Esophagus squamous epithelium (tissue), 5 donors: Measurements from ENCODE around the gene ABHD1. TPM values are rescaled to one million over a fixed set of nuclear protein-coding genes. Genes with fewer than 3 reads are reported as not detected.

Source experiments
- DNase-seq: peaks from one replicate; lab custom pipeline; 2025; lab: John Stamatoyannopoulos, UW
- H3K27ac ChIP-seq, 4 donors: fragments of 200-600 bp; sonication (generic); one replicate each; pipeline ENCODE4 v1.5.1; 2016 to 2019; ENCODE audit warnings: mild to moderate bottlenecking in 1 of 4
- H3K27me3 ChIP-seq, 4 donors: fragments of 200-600 bp; sonication (generic); 1 replicate in 3 of 4; 2 replicates in 1 of 4; pipeline versions ENCODE4 v1.5.1 to v1.6.0; 2017 to 2021; ENCODE audit warnings: antibody characterized with exemption in 1 of 4
- H3K36me3 ChIP-seq, 3 donors: fragments of 200-600 bp; sonication (generic); one replicate each; pipeline ENCODE4 v1.5.1; 2016 to 2019
- H3K4me1 ChIP-seq, 3 donors: fragments of 200-600 bp; sonication (generic); one replicate each; pipeline ENCODE4 v1.5.1; 2017 to 2019
- H3K4me3 ChIP-seq, 4 donors: fragments of 200-600 bp; sonication (generic); 1 replicate in 3 of 4; 2 replicates in 1 of 4; pipeline ENCODE4 v1.5.1; 2016 to 2019; ENCODE audit warnings: mild to moderate bottlenecking in 2 of 4, moderate library complexity in 1 of 4
- H3K9me3 ChIP-seq, 3 donors: fragments of 200-600 bp; sonication (generic); one replicate each; pipeline ENCODE4 v1.5.1; 2016 to 2019
- POLR2A ChIP-seq, 4 donors: fragments of 450-650 bp; IDR thresholded peaks; one replicate each; pipeline ENCODE4 v1.6.1; 2017; ENCODE audit warnings: antibody characterized with exemption in 4 of 4, mild to moderate bottlenecking in 4 of 4, moderate library complexity in 3 of 4
- WGBS, 2 donors: methylation state at CpG; one replicate each; pipeline ENCODE4 v1.1.5; 2018; 5-methylcytosine and 5-hydroxymethylcytosine counted together
- intact Hi-C: fragments of 100-400 bp; cut with DNase I; formaldehyde crosslinking; loops from one replicate; pipeline ENCODE4 v1.15.0; 2022
- total RNA-seq, 4 donors: library from RNA; depleted of rRNA; stranded (reverse); fragments of >200 nt; gene quantifications; one replicate each; pipeline ENCODE4 v1.1.0, GENCODE V29; 2016
- TF ChIP-seq, protein P1 (sequence below), 6 experiments: fragments of 450-650 bp in 4 of 6; fragments of 200-600 bp in 2 of 6; sonication (generic) in 2 of 6; IDR thresholded peaks; one replicate each; pipeline ENCODE4 v1.5.1; 2016 to 2019; ENCODE audit warnings: antibody characterized with exemption in 6 of 6, mild to moderate bottlenecking in 4 of 6, moderate library complexity in 4 of 6
- donor health status: DM: yes; HTN: yes; CAD: no.

ABHD1 gene
- total RNA-seq, 4 donors from 2014 or later: not detected

DNA sequence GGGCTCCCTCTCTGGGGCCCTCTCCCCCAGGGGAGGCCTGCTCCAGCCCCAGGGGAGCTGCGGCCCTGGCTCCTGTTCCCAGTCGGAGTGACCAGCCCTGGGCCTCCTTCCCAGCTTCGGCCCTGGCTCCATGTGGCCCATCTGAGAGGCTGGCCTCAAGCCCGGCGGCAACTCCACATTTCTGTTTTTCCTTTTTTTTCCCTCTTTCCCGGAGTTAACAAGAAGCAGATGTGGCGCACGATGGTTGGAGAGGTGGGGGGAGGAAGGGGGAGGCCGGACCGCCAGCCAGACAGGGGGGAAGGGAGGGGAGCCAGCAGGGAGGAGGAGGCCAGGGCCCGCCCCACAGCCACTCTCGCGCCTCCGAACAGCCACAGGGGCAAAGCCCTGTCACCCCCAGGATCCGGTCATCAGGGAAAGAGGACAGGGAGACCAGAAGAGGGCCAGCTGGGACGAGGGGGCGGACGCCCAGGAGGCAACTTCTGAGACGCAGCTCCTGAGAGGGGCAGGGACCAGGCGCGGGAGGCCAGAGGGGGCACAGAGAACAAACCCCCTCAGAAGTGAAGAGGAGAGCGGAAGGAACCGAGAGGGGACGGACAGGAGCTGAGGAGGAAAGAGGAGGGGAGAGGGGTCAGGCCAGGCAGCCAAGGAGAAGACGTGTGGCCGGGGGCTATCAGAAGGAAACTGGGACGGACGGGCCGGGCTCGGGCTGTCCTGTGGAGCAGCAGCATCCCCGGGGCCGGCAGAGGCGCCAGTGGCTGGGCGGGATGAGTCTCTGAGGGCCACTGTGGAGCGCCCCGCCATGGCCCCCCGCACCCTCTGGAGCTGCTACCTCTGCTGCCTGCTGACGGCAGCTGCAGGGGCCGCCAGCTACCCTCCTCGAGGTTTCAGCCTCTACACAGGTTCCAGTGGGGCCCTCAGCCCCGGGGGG, 45.1 kb upstream of the ABHD1 start, which contains the start of gene EMILIN1:
Gene EMILIN1, plus strand, starts transcription at position 349 of the 928 bp plus-strand sequence. Its CDS starts 451 bp downstream, at position 800.
- Histone ChIP-seq H3K36me3 (no peaks in the 10 kb centered on the region), H3K4me3 (peak within 1 kb of the TSS; percentile 28 to 63 (median 48)), H3K9me3 (no peaks in the 10 kb centered on the region), H3K27me3 (no peaks in the 10 kb centered on the region), H3K27ac (peak within 1 kb of the TSS; percentile 71 to 98 (median 84)), H3K4me1 (peaks cover 21 to 91% (median 37%) of the 10 kb centered on the region in 3 donors)
- WGBS, 2 donors: 40 to 57% methylated on average over 17 to 23 of the region's 41 CpGs
- no peak for DNase-seq
- intact Hi-C loops: no loop called here
- TF ChIP-seq POLR2A (IDR thresholded peaks at IDR 0.05): peak in 2 of 4 donors; percentile 13 to 41
- TF ChIP-seq, protein P1, sequence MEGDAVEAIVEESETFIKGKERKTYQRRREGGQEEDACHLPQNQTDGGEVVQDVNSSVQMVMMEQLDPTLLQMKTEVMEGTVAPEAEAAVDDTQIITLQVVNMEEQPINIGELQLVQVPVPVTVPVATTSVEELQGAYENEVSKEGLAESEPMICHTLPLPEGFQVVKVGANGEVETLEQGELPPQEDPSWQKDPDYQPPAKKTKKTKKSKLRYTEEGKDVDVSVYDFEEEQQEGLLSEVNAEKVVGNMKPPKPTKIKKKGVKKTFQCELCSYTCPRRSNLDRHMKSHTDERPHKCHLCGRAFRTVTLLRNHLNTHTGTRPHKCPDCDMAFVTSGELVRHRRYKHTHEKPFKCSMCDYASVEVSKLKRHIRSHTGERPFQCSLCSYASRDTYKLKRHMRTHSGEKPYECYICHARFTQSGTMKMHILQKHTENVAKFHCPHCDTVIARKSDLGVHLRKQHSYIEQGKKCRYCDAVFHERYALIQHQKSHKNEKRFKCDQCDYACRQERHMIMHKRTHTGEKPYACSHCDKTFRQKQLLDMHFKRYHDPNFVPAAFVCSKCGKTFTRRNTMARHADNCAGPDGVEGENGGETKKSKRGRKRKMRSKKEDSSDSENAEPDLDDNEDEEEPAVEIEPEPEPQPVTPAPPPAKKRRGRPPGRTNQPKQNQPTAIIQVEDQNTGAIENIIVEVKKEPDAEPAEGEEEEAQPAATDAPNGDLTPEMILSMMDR (IDR thresholded peaks at IDR 0.05): no peak

DNA sequence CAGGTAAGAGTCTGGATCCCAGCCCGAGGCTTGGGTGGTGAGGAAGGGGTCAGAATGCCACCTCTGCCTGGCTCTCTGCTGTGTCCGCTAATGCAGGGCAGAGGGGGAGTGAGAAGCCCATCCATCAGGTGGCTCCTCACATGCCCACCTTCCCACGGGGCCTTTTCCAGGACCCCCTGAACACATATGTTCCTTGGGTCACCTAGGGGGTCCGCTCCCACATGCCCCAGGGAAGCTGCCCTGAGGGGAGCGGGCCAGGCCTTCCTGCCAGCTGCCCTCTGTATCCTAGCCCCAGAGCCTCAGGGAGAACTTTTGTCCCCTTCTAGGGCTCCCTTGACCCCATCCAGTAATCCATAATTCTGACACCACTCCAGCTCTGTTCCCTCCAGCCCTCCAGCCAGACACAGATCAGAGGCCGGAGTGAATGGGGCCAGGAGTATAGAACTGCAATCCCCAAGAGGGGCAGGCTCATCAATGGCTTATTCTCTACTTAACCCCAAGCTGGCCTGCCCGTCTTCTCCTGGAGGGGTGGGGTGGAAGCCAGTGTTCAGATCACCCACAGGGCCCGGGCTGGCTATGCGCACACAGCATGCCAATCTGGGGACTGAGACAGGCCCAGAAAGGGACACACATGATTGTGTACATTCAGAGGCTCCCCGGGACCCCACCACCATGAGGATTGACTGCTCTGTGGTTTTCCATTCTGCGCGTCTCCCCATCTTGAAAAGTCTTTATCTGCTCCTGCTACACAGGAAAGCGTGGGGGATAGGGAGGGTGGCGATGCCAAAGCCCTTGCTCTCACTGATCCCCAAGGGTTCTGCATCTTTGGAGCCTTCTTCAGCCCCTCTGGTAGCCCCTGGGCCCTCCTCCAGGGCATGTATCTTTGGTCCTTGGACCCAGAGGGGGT, 44.1 kb upstream of the ABHD1 start:
- Histone ChIP-seq H3K4me3 (peak overlapping the region; percentile 28 to 63 (median 48)), H3K4me1 (peaks cover 21 to 90% (median 36%) of the 10 kb centered on the region in 3 donors), H3K27me3 (no peaks in the 10 kb centered on the region), H3K36me3 (no peaks in the 10 kb centered on the region), H3K9me3 (no peaks in the 10 kb centered on the region), H3K27ac (peak overlapping the region; percentile 71 to 98 (median 84))
- DNase-seq: no peak
- TF ChIP-seq POLR2A (IDR thresholded peaks at IDR 0.05): no peak
- TF ChIP-seq, protein P1 (IDR thresholded peaks at IDR 0.05): no peak
- 76 to 81% methylated on average over 4 to 7 of the region's 14 CpGs for WGBS, 2 donors
- intact Hi-C loops: no loop called here

DNA sequence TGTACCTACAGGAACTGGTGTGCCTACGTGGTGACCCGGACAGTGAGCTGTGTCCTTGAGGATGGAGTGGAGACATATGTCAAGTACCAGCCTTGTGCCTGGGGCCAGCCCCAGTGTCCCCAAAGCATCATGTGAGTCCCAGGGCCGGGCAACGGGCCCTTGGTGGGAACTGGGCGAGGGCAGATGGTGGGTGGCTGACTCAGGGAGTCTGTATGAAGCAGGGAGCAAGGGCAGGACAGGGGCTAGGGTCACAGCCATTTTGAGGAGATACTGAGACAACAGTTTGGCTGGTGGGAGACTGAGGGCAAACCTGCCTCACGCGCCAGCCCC, 43.5 kb upstream of the ABHD1 start:
- Histone ChIP-seq H3K4me3 (peak overlapping the region in 3 of 4 donors; percentile 43 to 63 (median 53)), H3K36me3 (no peaks in the 10 kb centered on the region), H3K27me3 (no peaks in the 10 kb centered on the region), H3K4me1 (peaks cover 24 to 88% (median 32%) of the 10 kb centered on the region in 3 donors), H3K27ac (peak overlapping the region; percentile 71 to 98 (median 84)), H3K9me3 (no peaks in the 10 kb centered on the region)
- DNase-seq: no peak
- WGBS, 2 donors: 73 to 82% methylated on average over 6 of the region's 7 CpGs
- TF ChIP-seq POLR2A (IDR thresholded peaks at IDR 0.05): no peak
- TF ChIP-seq, protein P1 (IDR thresholded peaks at IDR 0.05): no peak
- intact Hi-C loops: no loop called here

DNA sequence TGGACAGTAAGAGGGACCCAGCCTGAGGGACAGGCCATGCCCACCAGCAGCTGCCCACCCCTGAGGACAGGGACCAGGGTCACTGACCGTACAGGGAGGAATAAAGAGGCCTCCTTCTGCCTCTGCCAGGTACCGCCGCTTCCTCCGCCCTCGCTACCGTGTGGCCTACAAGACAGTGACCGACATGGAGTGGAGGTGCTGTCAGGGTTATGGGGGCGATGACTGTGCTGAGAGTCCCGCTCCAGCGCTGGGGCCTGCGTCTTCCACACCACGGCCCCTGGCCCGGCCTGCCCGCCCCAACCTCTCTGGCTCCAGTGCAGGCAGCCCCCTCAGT, 43.0 kb upstream of the ABHD1 start:
- intact Hi-C loops: no loop called here
- Histone ChIP-seq H3K36me3 (no peaks in the 10 kb centered on the region), H3K4me3 (peak overlapping the region in 3 of 4 donors; percentile 27 to 63 (median 53))

More for the DNA sequence above, 43.0 kb upstream of the ABHD1 start:
- peaks cover 28 to 88% (median 32%) of the 10 kb centered on the region in 3 donors for H3K4me1 ChIP-seq
- WGBS, 2 donors: 68 to 80% methylated on average over 7 to 12 of the region's 14 CpGs
- no peaks in the 10 kb centered on the region for H3K9me3 ChIP-seq
- peak overlapping the region in 3 of 4 donors; percentile 83 to 98 (median 86) for H3K27ac ChIP-seq
- no peak for DNase-seq
- TF ChIP-seq, protein P1 (IDR thresholded peaks at IDR 0.05): no peak
- no peak for TF ChIP-seq POLR2A (IDR thresholded peaks at IDR 0.05)
- no peaks in the 10 kb centered on the region for H3K27me3 ChIP-seq
